ENCODE results near the gene CNTNAP2.

DNA sequence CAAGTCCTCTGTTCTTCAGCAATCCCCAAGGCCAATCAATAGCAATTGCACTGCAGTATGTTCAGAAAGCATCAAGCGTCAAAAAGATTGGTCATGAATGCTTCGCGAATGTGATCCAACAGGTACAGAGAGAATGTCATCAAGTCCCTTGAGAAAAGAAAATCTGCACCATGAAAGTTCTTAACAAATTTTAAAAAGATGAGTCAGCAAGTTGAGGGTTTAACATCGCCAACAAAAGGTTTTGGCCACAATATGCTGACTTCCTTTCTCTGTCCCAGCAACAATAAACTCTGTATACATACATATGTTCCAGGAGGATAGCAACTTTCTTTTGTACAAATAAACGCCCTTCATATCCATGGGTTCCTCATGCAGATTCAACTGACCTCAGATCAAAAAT is 2305.4 kb downstream of the CNTNAP2 start:
- TF ChIP-seq SPI1 (IDR thresholded peaks at IDR 0.05; ENCODE audit: low read depth, low read length) = no peak
- no peak for TF ChIP-seq POLR2A (IDR thresholded peaks at IDR 0.05; ENCODE audit: low read depth, low read length)
- TF ChIP-seq POLR2AphosphoS5 (IDR thresholded peaks at IDR 0.05; ENCODE audit: low read depth, low read length) = no peak
- no peak for TF ChIP-seq TAF1 (IDR thresholded peaks at IDR 0.05; ENCODE audit: low read depth, low read length)
- TF ChIP-seq PAX5 (IDR thresholded peaks at IDR 0.05; ENCODE audit: insufficient read depth, low read length, severe bottlenecking) = no peak
- no peak for TF ChIP-seq POU2F2 (IDR thresholded peaks at IDR 0.05; ENCODE audit: low read depth, low read length)
